Suprapubic skin (tissue), 4 donors: Measurements from ENCODE around the gene SLC25A25. TPM values are rescaled to one million over a fixed set of nuclear protein-coding genes. Genes with fewer than 3 reads are reported as not detected.
A peak's percentile ranks its signal among the peaks of the same experiment; 100 is the strongest.

Experiments
- DNase-seq, 2 donors: peaks; one replicate each; pipeline ENCODE4 v3.0.0-alpha.2; 2019; ENCODE audit warnings: low spot score in 2 of 2
- H3K27ac ChIP-seq: fragments of 200-600 bp; sonication (generic); one replicate; pipeline ENCODE4 v1.5.1; 2019
- H3K27me3 ChIP-seq: fragments of 200-600 bp; sonication (generic); one replicate; pipeline ENCODE4 v1.5.1; 2019
- H3K36me3 ChIP-seq: fragments of 200-600 bp; sonication (generic); one replicate; pipeline ENCODE4 v1.5.1; 2019
- H3K4me1 ChIP-seq: fragments of 200-600 bp; sonication (generic); one replicate; pipeline ENCODE4 v1.5.1; 2019
- H3K4me3 ChIP-seq: fragments of 200-600 bp; sonication (generic); one replicate; pipeline ENCODE4 v1.5.1; 2019; ENCODE audit warnings: mild to moderate bottlenecking
- H3K9me3 ChIP-seq: fragments of 200-600 bp; sonication (generic); one replicate; pipeline ENCODE4 v1.5.1; 2019
- CTCF ChIP-seq, 2 donors: fragments of 200-600 bp in 1 of 2; fragments of 450-650 bp in 1 of 2; sonication (generic) in 1 of 2; IDR thresholded peaks; one replicate each; pipeline ENCODE4 v1.5.1; 2016 to 2019; ENCODE audit warnings: antibody characterized with exemption in 2 of 2, mild to moderate bottlenecking in 1 of 2, moderate library complexity in 1 of 2
- EP300 ChIP-seq: sonication (generic); formaldehyde crosslinking; IDR thresholded peaks from one replicate; pipeline ENCODE4 v1.6.1; 2017; ENCODE audit warnings: antibody characterized with exemption
- POLR2A ChIP-seq, 2 donors: fragments of 450-650 bp; IDR thresholded peaks; one replicate each; pipeline ENCODE4 v1.6.1; 2017; ENCODE audit warnings: antibody characterized with exemption in 2 of 2, mild to moderate bottlenecking in 2 of 2, moderate library complexity in 2 of 2
- POLR2AphosphoS5 ChIP-seq, 3 donors: sonication (generic); formaldehyde crosslinking; IDR thresholded peaks; one replicate each; pipeline ENCODE4 v1.6.1; 2017; ENCODE audit warnings: antibody characterized with exemption in 3 of 3
- WGBS: methylation state at CpG from one replicate; pipeline ENCODE4 v1.1.5; 2018; 5-methylcytosine and 5-hydroxymethylcytosine counted together
- total RNA-seq, 4 donors: library from RNA; depleted of rRNA; stranded (reverse); fragments of >200 nt; gene quantifications; one replicate each; pipeline ENCODE4 v1.1.0, GENCODE V29; 2016

Gene SLC25A25
- total RNA-seq, 4 donors from 2014 or later = 37.9 to 106 (median 66.5) TPM

DNA sequence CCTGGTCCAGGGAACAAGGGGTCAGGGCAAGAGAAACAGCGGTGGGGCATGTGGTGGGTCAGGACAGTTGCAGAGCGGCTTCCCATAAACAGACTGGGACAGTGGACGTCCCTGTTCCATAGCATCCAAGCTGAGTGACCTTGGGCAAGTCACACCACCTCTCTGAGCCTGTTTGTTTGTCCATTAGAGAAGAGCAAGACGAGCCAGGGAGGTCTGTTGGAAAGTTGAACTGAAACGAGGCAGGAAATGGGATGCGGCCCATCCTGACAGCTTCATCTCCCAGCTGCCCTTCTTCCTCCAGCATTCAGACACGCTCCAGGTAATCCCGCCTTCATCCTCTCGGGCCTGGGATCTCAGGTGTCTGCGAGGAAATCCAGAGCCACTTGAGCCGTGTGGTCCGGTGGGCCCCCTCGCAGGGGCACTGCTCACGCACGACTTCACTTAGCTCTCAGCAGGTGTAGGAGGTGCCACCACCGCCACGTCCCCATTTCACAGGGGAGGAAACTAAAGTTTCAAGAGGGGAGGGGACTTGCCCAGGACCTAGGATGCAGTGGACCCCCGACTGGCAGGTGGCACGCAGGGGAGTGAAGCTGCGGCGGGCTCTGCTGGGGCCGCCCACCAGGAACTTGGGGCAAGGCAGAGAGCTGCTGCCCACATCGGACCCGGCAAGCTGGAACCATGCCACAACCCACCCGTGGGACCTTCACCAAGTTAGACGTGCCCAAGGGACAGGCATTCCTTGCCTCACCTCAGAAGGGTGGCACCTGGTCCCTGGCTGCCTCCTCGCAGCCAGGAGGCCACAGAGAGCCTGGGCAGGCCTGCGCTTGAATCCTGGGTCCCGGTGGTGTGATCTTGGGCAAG is 46.5 kb downstream of the SLC25A25 start:
- Histone ChIP-seq H3K36me3 (peaks cover 14% of the 10 kb centered on the region), H3K27ac (no peak overlapping the region), H3K27me3 (no peaks in the 10 kb centered on the region), H3K4me1 (peaks cover 11% of the 10 kb centered on the region), H3K9me3 (no peaks in the 10 kb centered on the region), H3K4me3 (no peak overlapping the region)
- peak in 1 of 2 donors; percentile 57 for DNase-seq
- no peak for TF ChIP-seq EP300
- no peak for TF ChIP-seq POLR2AphosphoS5 (IDR thresholded peaks at IDR 0.05)
- no peak for TF ChIP-seq CTCF (IDR thresholded peaks at IDR 0.05)
- TF ChIP-seq POLR2A (IDR thresholded peaks at IDR 0.05) = no peak
- WGBS = 81% methylated on average over 19 of the region's 29 CpGs

DNA sequence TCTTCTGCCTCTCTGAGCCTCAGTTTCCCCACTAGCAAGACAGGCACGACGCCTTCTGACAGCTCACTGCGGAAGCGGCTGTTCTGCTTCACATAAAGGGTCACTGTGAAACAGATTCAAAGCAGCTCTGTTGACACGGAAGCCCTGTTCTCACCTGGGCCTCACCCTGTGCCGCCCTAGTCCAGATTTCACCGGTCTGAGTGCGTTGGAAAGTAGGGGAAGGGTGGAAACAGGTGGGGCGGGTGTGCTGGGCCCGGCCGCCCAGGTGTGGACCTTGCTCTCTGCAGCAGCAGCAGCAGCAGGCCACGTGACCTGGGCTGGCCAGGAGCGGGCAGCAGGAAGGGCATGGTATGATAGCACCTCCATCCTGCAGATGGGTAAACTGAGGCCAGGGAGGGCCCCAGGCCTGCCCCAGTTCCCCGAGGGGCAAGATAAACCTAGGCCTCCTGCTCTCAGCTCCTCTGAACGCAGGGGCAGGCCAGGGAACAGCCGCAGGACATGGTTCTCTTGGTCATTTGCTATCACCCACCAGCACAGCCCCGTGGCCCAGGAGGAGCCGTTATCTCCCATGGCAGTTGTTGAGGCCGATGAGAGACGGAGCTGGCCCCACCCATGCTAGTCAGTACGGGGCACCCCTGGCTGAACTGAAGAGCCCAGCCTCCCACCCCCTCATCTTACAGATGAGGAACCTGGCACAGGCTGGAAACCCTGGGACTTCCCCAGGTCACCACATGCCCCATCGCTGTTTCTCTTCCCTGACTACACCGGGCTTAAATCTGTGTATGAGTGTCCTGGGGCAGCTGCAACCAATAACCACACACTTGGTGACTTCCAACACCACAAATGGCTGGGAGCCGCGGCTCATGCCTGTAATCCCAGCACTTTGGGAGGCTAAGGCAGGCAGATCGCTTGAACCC is 47.4 kb downstream of the SLC25A25 start:
- H3K27ac ChIP-seq = no peak overlapping the region
- H3K4me1 ChIP-seq = peaks cover 9% of the 10 kb centered on the region
- H3K36me3 ChIP-seq = peaks cover 20% of the 10 kb centered on the region
- DNase-seq = peak in 1 of 2 donors; percentile 64
- 97% methylated on average over 16 of the region's 26 CpGs for WGBS
- no peaks in the 10 kb centered on the region for H3K27me3 ChIP-seq
- no peak for TF ChIP-seq POLR2A (IDR thresholded peaks at IDR 0.05)
- no peak for TF ChIP-seq POLR2AphosphoS5 (IDR thresholded peaks at IDR 0.05)
- TF ChIP-seq EP300 = no peak
- TF ChIP-seq CTCF (IDR thresholded peaks at IDR 0.05) = no peak
- no peaks in the 10 kb centered on the region for H3K9me3 ChIP-seq
- no peak overlapping the region for H3K4me3 ChIP-seq

DNA sequence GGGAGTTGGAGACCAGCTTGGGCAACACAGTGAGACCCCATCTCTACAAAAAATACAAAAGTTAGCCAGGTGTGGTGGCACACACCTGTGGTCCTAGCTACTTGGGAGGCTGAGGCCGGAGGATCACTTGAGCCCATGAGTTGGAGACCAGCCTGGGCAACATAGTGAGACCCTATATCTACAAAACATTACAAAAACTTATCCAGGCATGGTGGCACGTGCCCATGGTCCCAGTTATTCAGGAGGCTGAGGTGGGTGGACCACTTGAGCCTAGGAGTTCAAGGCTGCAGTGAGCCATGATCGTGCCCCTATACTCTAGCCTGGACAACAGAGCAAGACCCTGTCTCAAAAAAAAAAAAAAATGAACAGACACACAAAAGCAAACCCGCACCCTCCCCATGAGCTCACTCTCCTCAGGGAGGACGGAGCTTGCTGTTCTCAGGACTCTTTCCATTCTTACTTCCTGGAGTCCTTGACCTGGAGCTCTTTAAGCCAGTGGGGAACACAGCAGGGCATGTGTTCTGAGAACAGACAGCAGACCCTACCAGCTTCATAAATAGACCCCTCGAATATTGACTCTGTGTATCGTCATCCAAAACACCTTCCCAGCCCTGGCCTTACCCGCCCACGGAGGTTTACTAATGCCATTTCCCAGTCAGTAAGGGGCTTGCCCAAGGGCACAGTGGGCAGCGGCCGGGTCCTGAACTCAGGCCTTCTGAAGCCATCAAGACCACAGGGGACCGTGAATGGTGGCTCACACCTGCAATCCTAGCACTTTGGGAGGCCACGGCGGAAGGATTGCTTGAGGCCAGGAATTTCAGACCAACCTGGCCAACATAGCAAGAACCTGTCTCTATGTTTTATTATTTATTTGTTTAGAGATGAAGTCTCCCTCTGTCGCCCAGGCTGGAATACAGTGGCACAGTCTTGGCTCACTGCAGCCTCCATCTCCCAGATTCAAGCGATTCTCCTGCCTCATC is 48.4 kb downstream of the SLC25A25 start:
- Histone ChIP-seq H3K27me3 (no peaks in the 10 kb centered on the region), H3K4me3 (no peak overlapping the region), H3K9me3 (no peaks in the 10 kb centered on the region), H3K4me1 (peaks cover 9% of the 10 kb centered on the region), H3K27ac (no peak overlapping the region), H3K36me3 (peaks cover 29% of the 10 kb centered on the region)
- peak in 1 of 2 donors; percentile 64 for DNase-seq
- WGBS = 89% methylated on average over 16 of the region's 16 CpGs
- TF ChIP-seq EP300 = no peak
- TF ChIP-seq CTCF (IDR thresholded peaks at IDR 0.05) = no peak
- no peak for TF ChIP-seq POLR2AphosphoS5 (IDR thresholded peaks at IDR 0.05)
- no peak for TF ChIP-seq POLR2A (IDR thresholded peaks at IDR 0.05)

DNA sequence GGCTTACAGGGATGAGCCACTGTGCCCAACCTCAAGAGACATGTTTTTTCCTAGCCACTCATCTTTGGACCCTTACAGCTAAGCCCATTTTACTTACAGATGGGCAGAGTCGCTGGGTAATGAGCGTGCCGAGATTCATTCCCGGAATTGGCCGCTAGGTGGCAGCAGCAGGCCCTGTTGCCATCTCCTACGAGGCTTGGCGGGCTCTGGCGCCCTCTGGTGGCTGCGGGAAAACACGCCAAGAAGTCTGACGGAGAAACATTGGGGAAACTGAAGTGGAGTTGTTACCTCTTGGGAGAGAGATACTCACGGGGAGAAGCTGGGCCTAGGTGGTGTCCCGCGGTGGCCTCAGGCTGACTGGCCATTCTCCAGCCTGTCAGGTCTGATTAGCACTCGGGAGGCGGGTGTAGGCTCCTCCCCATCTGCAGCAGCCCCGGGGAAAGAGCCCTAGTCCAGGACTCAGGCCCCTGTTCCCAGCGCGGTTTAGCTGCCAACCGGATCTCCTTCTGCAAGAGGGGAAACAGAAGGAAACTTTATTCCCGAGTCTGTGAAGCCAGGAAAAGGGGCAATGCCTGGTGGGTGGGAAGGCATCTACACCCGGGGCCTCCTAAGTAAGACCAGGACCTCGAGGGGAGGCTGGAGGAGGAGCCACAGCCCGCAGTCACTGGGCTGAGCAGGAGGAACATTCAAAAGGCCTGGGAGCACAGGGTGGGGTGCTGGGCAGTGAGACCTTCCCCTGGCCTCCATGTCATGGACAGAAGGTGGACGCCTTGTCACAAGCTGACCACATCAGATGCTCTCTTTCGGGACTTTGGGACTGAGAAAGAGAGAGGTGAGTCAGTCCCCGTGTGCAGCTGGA is 49.8 kb downstream of the SLC25A25 start:
- Histone ChIP-seq H3K9me3 (no peaks in the 10 kb centered on the region), H3K27ac (no peak overlapping the region), H3K4me3 (no peak overlapping the region), H3K27me3 (no peaks in the 10 kb centered on the region), H3K4me1 (peaks cover 9% of the 10 kb centered on the region), H3K36me3 (peaks cover 44% of the 10 kb centered on the region)
- TF ChIP-seq EP300 = no peak
- TF ChIP-seq POLR2A (IDR thresholded peaks at IDR 0.05) = no peak
- peak; percentile 100 for TF ChIP-seq CTCF (IDR thresholded peaks at IDR 0.05)
- peak in 2 of 3 donors; percentile 59 to 64 for TF ChIP-seq POLR2AphosphoS5 (IDR thresholded peaks at IDR 0.05)
- peak; percentile 96 to 97 for DNase-seq
- 8% methylated on average over 24 of the region's 27 CpGs for WGBS
